ENCODE data around the gene MORN3.

Gene MORN3

DNA sequence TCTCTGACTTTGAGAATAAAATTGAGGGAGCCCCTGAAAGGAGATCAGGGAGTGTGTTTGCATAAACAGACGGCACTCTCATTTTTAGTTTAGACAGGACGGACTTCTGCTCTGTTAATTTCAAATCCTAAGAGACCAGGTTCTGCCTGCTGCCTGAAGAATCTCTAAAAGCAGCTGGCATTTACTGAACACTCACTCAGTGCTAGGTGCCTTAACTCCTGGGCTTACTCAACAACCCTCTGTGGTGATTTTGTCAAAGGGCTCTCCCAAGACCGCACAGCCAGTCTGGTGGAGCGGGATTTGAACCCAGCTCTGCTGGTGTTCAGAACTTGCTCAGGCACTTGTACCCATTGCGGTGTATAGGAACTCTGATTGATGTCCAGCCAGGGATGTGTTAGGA is 40.9 kb downstream of the MORN3 start:
- TF ChIP-seq ZNF8 (CRISPR knock-in tag; IDR thresholded peaks at IDR 0.05) (no peak), PPARA (CRISPR knock-in tag; IDR thresholded peaks at IDR 0.05; ENCODE audit: borderline replicate concordance) (no peak)
- ATAC-seq = no peak

GRCh38 chr12:121628037-121628436 is 41.4 kb downstream of the MORN3 start:
- no peak for ATAC-seq
- TF ChIP-seq ZNF8 (CRISPR knock-in tag; IDR thresholded peaks at IDR 0.05) = no peak
- no peak for TF ChIP-seq CREB5 (CRISPR knock-in tag; IDR thresholded peaks at IDR 0.05; ENCODE audit: low read depth)
- no peak for TF ChIP-seq RARB (CRISPR knock-in tag; IDR thresholded peaks at IDR 0.05)
- no peak for TF ChIP-seq ARNTL (CRISPR knock-in tag; IDR thresholded peaks at IDR 0.05; ENCODE audit: borderline replicate concordance, low read depth)
- TF ChIP-seq GLIS3 (CRISPR knock-in tag; IDR thresholded peaks at IDR 0.05) = no peak
- TF ChIP-seq ISL1 (CRISPR knock-in tag; IDR thresholded peaks at IDR 0.05) = no peak
- no peak for TF ChIP-seq ZNF70 (CRISPR knock-in tag; IDR thresholded peaks at IDR 0.05)
- no peak for TF ChIP-seq ZNF565 (CRISPR knock-in tag; conservative IDR thresholded peaks at IDR 0.05; ENCODE audit: low read depth)
- no peak for TF ChIP-seq OSR1 (CRISPR knock-in tag; IDR thresholded peaks at IDR 0.05)
- no peak for TF ChIP-seq CSRNP3 (CRISPR knock-in tag; IDR thresholded peaks at IDR 0.05)
- no peak for TF ChIP-seq ZFP30 (CRISPR knock-in tag; IDR thresholded peaks at IDR 0.05)
- no peak for TF ChIP-seq TCF4 (CRISPR knock-in tag; IDR thresholded peaks at IDR 0.05; ENCODE audit: borderline replicate concordance)
- TF ChIP-seq BACH2 (CRISPR knock-in tag; IDR thresholded peaks at IDR 0.05; ENCODE audit: borderline replicate concordance) = no peak

DNA sequence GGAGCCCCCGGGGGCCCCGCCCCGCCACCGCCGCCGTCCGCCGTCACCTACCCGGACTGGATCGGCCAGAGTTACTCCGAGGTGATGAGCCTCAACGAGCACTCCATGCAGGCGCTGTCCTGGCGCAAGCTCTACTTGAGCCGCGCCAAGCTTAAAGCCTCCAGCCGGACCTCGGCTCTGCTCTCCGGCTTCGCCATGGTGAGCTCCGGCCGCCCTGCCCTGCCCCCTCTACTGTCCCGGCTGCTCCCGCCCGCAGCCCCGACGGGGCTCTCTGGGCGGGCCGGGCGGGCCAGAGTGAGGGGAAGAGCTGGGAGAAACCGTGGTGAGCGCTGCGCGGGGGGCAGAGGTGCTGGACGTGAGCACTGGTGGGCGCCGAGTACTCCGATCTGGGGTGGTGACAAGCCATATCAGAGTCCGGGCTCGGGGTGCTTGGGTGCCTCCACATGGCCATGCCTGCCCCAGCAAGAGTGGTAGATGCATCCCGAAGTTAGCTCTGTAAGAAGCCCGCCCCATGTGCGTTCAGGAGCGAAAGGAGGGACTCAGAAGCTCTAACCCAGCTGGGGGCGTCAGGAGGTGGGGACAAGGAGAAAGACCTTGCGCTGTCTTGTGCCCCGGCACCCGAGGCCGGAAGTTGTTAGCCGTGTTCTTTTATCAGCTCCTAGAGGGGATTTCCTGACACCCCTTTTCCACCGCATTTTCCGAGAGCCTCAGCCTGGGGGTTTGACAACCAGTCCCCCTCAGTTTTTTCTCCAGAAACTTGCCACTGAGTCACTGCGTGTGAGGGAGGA is 42.4 kb downstream of the MORN3 start:
- no peak for TF ChIP-seq TSHZ2 (CRISPR knock-in tag; IDR thresholded peaks at IDR 0.05)
- TF ChIP-seq PATZ1 (CRISPR knock-in tag; IDR thresholded peaks at IDR 0.05; ENCODE audit: borderline replicate concordance) = 0 out of 2 replicates have a peak, but pooled peaks have one; percentile 30
- ATAC-seq = peak; percentile 80

GRCh38 chr12:121626087-121626852 is 43.2 kb downstream of the MORN3 start, which contains the start of gene ORAI1:
Gene ORAI1 (plus strand): TSS chr12:121626530.
- peak; percentile 80 for ATAC-seq
- TF ChIP-seq SNAI2 (CRISPR knock-in tag; IDR thresholded peaks at IDR 0.05) (0 out of 2 replicates have a peak, but pooled peaks have one; percentile 50), TOX (CRISPR knock-in tag; IDR thresholded peaks at IDR 0.05; ENCODE audit: borderline replicate concordance) (no peak)
